ENCODE measurements around the gene PRKCA.
"Not testable (repeated sequence)": the region's sequence is repeated elsewhere in the genome, so short reads cannot be mapped to it uniquely, and the experiment has no call there.

Gene PRKCA

DNA sequence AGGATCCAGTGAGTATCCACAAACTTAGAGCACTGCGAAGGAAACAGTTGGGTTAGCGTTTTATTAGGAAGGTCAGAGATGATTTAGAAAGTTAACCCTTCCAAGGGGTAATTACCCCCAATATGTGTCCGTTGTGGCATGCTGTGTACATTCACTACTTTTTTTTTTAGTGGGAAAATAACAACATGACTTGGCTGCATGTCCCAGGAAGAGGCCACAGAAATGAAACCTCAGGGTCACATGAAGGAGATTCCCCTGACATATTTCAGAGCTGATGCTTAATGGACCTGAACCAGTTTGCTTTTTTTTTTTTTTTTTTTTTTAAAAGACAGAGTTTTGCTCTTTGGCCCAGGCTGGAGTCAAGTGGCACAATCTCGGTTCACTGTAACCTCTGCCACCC is 167.5 kb downstream of the PRKCA start:
- DNase-seq: no peak

DNA sequence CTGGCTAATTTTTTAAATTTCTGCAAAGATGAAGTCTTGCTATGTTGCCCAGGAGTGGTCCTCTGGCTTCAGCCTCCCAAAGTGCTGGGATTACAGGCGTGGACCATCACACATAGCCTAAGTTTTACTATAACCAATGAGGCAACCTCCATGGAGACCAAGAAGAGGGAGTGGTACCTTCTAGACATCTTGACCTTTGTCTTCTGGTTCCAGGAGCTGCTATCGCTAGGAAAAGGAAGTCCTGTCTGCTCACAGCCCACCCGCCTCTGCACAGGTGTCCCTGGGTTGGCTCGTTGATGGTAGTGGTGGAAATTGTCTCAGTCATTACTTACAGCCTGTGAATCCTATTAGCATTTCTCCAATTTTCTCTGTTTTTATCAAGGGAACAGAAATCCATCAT is 169.7 kb downstream of the PRKCA start:
- DNase-seq: no peak

- DNase-seq: peak; percentile 6
Observed at GRCh38 chr17:66474258-66474657, 171.8 kb downstream of the PRKCA start.

DNA sequence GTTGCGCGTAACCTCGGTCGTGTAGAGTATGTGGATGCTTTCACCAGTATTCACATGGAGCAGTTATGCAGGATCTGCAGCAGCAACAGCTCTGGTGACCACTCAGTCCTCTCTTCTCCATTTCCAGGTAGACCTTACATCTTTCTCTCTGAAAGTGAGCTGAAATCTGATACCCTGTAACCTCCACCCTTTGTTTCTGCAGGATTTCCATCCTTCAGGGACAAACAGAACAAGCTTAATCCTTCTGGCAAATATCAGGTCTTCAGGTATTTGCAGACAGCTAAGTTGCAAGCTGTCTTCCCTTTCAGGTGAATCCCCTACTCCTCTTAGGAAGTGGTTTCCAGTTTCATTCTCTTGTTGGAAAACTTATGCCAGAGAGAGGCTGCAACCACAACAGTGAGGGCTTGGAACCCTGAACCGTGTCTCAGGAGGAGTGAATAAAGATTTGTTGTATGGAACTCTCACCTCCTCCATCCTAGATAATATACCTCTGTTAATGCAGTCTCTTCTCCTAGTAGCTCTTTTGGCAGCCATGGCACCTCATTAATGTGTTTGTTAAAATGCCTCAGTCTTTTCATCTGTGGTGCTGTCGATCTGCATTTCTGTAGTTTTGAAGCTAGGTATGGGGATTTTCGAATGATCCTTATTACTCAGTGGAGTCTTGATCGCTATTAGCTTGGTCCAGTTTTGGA is 172.5 kb downstream of the PRKCA start:
- peak; percentile 8 for DNase-seq

- no peak for DNase-seq
Observed at GRCh38 chr17:66476014-66476413, 173.6 kb downstream of the PRKCA start.

- DNase-seq: no peak
Observed at GRCh38 chr17:66477615-66478283, 175.3 kb downstream of the PRKCA start.

- not testable (repeated sequence) for DNase-seq
Observed at GRCh38 chr17:66479230-66479889, 176.9 kb downstream of the PRKCA start.

DNA sequence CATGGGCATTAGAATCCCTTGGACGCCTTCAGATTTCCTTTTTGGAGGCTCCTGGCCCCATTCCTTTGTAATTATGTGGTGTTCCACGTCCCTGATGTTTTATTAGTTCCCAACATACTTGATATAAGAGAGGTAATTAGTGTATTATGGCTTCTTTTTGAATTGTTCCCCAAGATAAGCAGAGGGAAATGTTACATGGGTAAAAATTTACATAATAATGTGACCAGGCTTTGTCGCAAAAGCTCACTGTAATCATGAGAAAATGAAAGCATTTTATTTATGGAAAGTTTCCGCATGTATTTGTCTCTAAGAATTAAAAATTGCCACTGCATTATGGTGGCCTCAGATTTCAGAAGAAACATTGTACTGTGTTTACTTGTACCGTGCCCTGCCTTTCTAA is 177.8 kb downstream of the PRKCA start:
- no peak for DNase-seq

GRCh38 chr17:66480802-66481201 is 178.4 kb downstream of the PRKCA start:
- no peak for DNase-seq

DNA sequence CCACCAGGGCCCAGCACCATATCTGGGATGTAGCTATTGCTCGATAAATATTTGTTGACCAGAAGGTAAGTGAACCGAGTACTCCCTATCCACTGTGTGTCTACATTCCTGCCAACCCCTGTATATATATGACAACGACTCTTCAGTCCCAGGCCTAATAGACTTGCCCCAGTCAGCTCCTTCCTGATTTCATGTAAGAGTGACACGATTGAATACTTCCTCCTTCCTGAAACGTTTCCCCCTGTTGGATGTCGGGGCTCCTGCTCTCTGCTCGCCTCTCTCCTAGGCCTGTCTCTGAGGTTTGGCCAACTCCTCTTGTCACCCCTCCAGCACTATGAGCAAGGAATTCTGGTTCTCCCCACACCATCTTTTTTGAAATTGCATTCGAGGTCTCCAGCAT is 178.9 kb downstream of the PRKCA start:
- DNase-seq: no peak

- DNase-seq: no peak
Observed at GRCh38 chr17:66483906-66484305, 181.5 kb downstream of the PRKCA start.

- no peak for DNase-seq
Observed at GRCh38 chr17:66485309-66485947, 183.0 kb downstream of the PRKCA start.

DNA sequence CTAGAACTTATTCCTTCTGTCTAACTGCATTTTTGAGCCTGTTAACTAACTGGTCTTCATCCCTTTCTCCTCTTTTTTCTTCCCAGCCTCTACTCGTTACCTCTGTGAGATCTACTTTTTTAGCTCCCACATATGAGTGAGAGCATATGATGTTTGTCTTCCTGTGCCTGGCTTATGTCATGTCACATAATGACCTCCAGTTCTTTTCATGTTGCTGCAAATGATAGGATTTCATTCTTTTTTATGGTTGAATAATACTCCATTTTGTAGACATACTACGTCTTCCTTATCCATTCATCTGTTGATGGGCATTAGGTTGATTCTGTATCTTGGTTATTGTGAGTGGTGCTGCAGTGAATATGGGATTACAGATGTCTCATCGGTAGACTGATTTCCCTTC is 184.7 kb downstream of the PRKCA start:
- no peak for DNase-seq

DNA sequence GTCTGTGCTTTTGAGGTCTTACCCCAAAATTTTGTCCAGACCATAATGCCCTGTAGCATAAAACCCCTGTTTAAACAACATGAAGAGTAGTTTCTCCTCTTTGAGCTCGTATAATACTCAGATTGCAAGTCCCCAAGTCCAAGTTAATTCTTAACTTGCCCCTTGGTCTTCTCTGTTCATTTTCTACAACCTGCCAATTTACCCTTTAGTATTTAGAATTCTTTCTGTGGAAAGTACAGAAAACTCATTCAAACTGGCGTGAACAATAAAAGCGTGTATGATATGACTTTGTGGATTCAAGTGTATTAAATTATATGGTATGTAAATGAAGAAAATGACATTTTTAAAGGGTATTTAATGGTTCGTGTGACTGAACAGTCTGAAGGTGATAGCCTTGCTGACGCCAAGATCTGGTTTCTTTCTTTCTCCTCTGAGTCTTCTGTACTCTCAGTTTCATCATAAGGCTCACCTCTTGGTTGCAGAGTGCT is 185.6 kb downstream of the PRKCA start:
- DNase-seq: no peak

GRCh38 chr17:66488864-66489263 is 186.5 kb downstream of the PRKCA start:
- DNase-seq: no peak

- not testable (repeated sequence) for DNase-seq
Observed at GRCh38 chr17:66489576-66489975, 187.2 kb downstream of the PRKCA start.

DNA sequence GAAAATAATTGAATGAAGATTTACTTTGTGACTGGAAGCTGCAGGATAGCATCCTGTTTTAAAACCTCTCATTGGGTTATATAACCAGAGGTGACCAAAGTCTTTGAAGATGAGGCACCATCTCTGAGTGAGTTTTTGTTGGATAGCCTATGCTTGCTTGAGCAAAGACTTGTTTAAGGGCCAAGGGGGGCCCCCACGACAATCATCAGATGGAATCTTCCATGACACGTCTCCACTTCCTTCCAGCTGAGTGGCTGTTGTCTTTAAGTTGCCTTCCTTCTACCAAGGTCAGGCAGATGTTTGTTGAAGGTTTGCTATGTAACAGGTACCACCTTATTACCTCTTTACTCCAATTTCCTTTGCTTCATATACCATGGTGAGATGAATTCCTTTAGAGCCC is 188.8 kb downstream of the PRKCA start:
- DNase-seq: no peak

- DNase-seq: no peak
Observed at GRCh38 chr17:66491665-66492064, 189.3 kb downstream of the PRKCA start.

DNA sequence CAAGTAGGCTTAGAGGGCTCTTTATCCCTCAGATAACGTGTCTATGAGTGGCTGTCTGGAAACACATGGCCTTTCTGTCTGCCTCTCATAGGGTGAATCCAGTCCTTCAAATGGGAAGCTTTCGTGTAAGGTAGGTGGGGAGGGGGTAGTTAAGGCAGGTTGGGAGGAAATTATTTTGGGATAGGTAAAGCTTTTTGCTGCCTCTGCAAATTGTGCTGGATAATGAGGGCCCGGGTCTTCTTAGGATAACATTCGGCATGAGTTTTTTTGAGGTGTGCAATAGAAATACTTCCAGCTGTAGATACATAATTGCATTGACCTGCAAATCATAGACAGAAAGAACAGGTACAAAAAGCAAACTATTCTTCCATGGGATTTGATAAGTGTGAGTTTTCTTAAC is 189.7 kb downstream of the PRKCA start:
- DNase-seq: no peak

GRCh38 chr17:66492561-66493005 is 190.2 kb downstream of the PRKCA start:
- DNase-seq: no peak

DNA sequence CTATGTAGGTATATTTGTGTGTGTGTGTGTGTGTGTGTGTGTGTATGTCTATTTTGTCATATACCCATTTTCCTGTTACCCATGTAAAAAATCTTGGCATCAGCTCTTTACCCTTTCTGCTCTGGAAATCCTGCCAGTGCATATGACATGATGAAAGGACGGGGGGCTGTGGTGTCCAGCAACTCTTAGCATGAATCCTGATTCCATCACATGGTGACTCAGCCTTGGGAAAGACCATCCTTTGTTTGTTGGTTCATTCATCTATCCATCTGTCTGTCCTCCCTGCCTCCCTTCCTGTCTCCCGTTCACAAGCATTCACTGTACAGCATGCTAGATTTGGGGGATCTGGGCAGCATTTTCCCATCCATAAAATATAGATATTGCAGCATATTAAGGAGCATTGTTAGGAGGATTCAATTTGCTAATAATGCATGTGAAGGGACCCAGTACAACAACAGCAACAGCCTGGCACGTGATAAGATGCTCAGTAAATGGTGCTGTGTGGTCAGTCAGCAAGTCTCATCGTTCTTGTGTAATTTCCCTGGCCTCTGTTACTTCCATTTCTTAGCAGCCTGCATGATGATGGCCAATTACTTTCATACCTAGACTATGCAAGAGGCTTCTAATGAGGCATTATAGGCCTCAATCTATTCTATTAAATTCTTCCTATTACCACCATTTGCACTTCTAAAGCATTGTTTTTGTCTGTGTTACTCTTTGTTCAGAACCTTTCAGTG is 191.0 kb downstream of the PRKCA start:
- DNase-seq: no peak

DNA sequence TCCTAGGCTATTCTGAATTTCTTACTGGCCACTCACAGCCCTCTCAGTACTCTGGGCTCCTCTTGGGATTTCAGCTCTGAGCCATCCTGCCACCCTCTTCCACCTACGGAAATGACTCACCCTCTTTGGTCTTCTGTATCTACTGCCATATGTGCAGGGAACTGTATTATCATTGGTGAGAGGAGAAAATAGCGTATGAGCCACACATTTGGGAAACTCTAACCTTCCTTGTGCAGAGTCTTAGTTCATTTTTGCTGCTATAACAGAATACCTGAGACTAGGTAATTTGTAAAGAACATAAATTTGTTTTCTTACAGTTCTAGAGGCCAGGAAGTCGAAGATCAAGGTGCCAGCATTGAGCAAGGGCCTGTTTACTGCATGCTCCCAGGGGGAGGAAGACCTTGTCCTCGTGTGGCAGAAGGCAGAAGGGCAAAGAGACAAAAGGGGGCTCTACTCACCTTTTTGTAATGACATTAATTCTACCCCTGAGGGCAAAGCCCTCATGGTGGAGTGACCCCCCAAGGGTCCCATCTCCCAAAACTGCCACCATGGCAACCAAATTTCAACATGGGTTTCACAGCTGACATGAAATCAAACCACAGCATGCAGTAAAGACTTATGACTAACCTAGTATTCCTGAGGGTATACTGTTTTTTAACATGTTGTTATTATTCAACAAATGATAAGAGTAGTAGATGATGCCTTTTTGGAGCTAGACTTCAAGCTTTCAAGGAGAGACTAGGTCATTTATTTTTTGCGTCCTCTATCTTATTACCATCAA is 191.8 kb downstream of the PRKCA start:
- no peak for DNase-seq
